NCI-H748 treated with DMSO at 0.1 percent for 48 hours (cell line): ENCODE measurements around the gene LZTS2.

ENCODE experiments used
- DNase-seq: peaks from one replicate; lab custom pipeline; 2025; lab: John Stamatoyannopoulos, UW

Gene LZTS2

GRCh38 chr10:101054351-101054750, 54.7 kb downstream of the LZTS2 start:
- no peak for DNase-seq

GRCh38 chr10:101054876-101055275, 55.3 kb downstream of the LZTS2 start:
- no peak for DNase-seq

- DNase-seq, result no peak
These were observed 55.8 kb downstream of the LZTS2 start for GRCh38 chr10:101055411-101055810.

GRCh38 chr10:101056365-101057151, 57.0 kb downstream of the LZTS2 start:
- DNase-seq, result no peak
